NCI-H1105 treated with DMSO at 0.1 percent for 48 hours (cell line): Measurements from ENCODE around the gene STEAP2.
"Not testable (repeated sequence)": the region's sequence is repeated elsewhere in the genome, so short reads cannot be mapped to it uniquely, and the experiment has no call there.

Source experiments
- DNase-seq: peaks from one replicate; lab custom pipeline; 2025; lab: John Stamatoyannopoulos, UW

Gene STEAP2

GRCh38 chr7:90238022-90238421 is 26.5 kb downstream of the STEAP2 start:
- no peak for DNase-seq

GRCh38 chr7:90238583-90238982 is 27.0 kb downstream of the STEAP2 start:
- no peak for DNase-seq

- DNase-seq: no peak
Measured at GRCh38 chr7:90239050-90239449, 27.5 kb downstream of the STEAP2 start.

GRCh38 chr7:90239625-90240228 is 28.2 kb downstream of the STEAP2 start:
- DNase-seq: no peak

- no peak for DNase-seq
Measured at GRCh38 chr7:90242369-90243168, 31.0 kb downstream of the STEAP2 start.

- DNase-seq: no peak
Measured at GRCh38 chr7:90243556-90243955, 32.0 kb downstream of the STEAP2 start.

- no peak for DNase-seq
Measured at GRCh38 chr7:90244565-90244908, 33.0 kb downstream of the STEAP2 start.

- peak; percentile 78 for DNase-seq
Measured at GRCh38 chr7:90244909-90245851, 33.6 kb downstream of the STEAP2 start, which contains the start of gene CFAP69. Gene CFAP69, plus strand, starts transcription at chr7:90245174. Its CDS starts 251 bp downstream, at chr7:90245425.

- DNase-seq: no peak
Measured at GRCh38 chr7:90246171-90246570, 34.6 kb downstream of the STEAP2 start.

- no peak for DNase-seq
Measured at GRCh38 chr7:90248706-90249105, 37.2 kb downstream of the STEAP2 start.

- no peak for DNase-seq
Measured at GRCh38 chr7:90250601-90251303, 39.2 kb downstream of the STEAP2 start.

- no peak for DNase-seq
Measured at GRCh38 chr7:90251304-90251635, 39.7 kb downstream of the STEAP2 start.

- not testable (repeated sequence) for DNase-seq
Measured at GRCh38 chr7:90256011-90256410, 44.5 kb downstream of the STEAP2 start.

- DNase-seq: no peak
Measured at GRCh38 chr7:90256778-90257177, 45.2 kb downstream of the STEAP2 start.

GRCh38 chr7:90261441-90261840 is 49.9 kb downstream of the STEAP2 start:
- DNase-seq: no peak

GRCh38 chr7:90262438-90262837 is 50.9 kb downstream of the STEAP2 start:
- DNase-seq: peak; percentile 52

GRCh38 chr7:90266808-90267207 is 55.3 kb downstream of the STEAP2 start:
- DNase-seq: no peak

- DNase-seq: no peak
Measured at GRCh38 chr7:90267263-90267858, 55.8 kb downstream of the STEAP2 start.

- DNase-seq: no peak
Measured at GRCh38 chr7:90269163-90269562, 57.6 kb downstream of the STEAP2 start.

GRCh38 chr7:90270431-90271178 is 59.1 kb downstream of the STEAP2 start:
- DNase-seq: no peak

GRCh38 chr7:90271753-90272152 is 60.2 kb downstream of the STEAP2 start:
- no peak for DNase-seq
